HepG2 (cell line): ENCODE results near the gene ZSWIM8. TPM values are rescaled to one million over a fixed set of nuclear protein-coding genes. Genes with fewer than 3 reads are reported as not detected.
A peak's percentile ranks its signal among the peaks of the same experiment; 100 is the strongest.

Source experiments
- AKNA ChIP-seq: sonication (generic); formaldehyde crosslinking; IDR thresholded peaks from 2 replicates; pipeline ENCODE4 v1.4.0; 2020; ENCODE audit warnings: missing genetic modification reagents, borderline replicate concordance
- ARNTL ChIP-seq: sonication (generic); formaldehyde crosslinking; IDR thresholded peaks from 2 replicates; pipeline ENCODE4 v1.4.0; 2020; ENCODE audit warnings: mild to moderate bottlenecking, missing genetic modification reagents
- CC2D1A ChIP-seq: sonication (generic); formaldehyde crosslinking; IDR thresholded peaks from 2 replicates; pipeline ENCODE4 v1.8.1; 2023; ENCODE audit warnings: mild to moderate bottlenecking, missing genetic modification reagents
- GABPB1 ChIP-seq: IDR thresholded peaks from 2 replicates; pipeline ENCODE4 v1.6.1; 2016; ENCODE audit warnings: mild to moderate bottlenecking, missing genetic modification reagents, moderate library complexity, missing compliant biosample characterization
- KMT2B ChIP-seq: IDR thresholded peaks from 2 replicates; pipeline ENCODE4 v1.6.1; 2016; ENCODE audit warnings: missing genetic modification reagents, missing compliant biosample characterization
- NAIF1 ChIP-seq: sonication (generic); formaldehyde crosslinking; IDR thresholded peaks from 2 replicates; pipeline ENCODE4 v1.5.0; 2020; ENCODE audit warnings: mild to moderate bottlenecking, missing genetic modification reagents, borderline replicate concordance
- NR2F6 ChIP-seq, 2 experiments: IDR thresholded peaks; 2 replicates each; pipeline ENCODE4 v1.6.1; 2016; ENCODE audit warnings: antibody characterized with exemption in 1 of 2, mild to moderate bottlenecking in 1 of 2
- PRDM15 ChIP-seq: sonication (generic); formaldehyde crosslinking; IDR thresholded peaks from 2 replicates; pipeline ENCODE4 v1.4.0; 2020; ENCODE audit warnings: missing genetic modification reagents
- REXO4 ChIP-seq: sonication (generic); formaldehyde crosslinking; IDR thresholded peaks from 2 replicates; pipeline ENCODE4 v1.8.0; 2022; ENCODE audit warnings: missing genetic modification reagents, mild to moderate bottlenecking, borderline replicate concordance
- SNAI1 ChIP-seq: sonication (generic); formaldehyde crosslinking; IDR thresholded peaks from 2 replicates; pipeline ENCODE4 v1.5.0; 2020; ENCODE audit warnings: mild to moderate bottlenecking, missing genetic modification reagents, borderline replicate concordance
- TFDP1 ChIP-seq: IDR thresholded peaks from 2 replicates; pipeline ENCODE4 v1.6.1; 2016; ENCODE audit warnings: missing compliant biosample characterization, missing genetic modification reagents, borderline replicate concordance
- ZFP82 ChIP-seq: sonication (generic); formaldehyde crosslinking; IDR thresholded peaks from 2 replicates; pipeline ENCODE4 v1.5.1; 2020; ENCODE audit warnings: mild to moderate bottlenecking, missing genetic modification reagents, borderline replicate concordance
- ZMYM3 ChIP-seq: sonication (generic); formaldehyde crosslinking; IDR thresholded peaks from 2 replicates; pipeline ENCODE4 v1.5.1; 2020; ENCODE audit warnings: mild to moderate bottlenecking, missing genetic modification reagents
- ZNF235 ChIP-seq: sonication (generic); formaldehyde crosslinking; IDR thresholded peaks from 2 replicates; pipeline ENCODE4 v1.8.1; 2023; ENCODE audit warnings: mild to moderate bottlenecking, missing genetic modification reagents, borderline replicate concordance
- ZNF253 ChIP-seq: sonication (generic); formaldehyde crosslinking; IDR thresholded peaks from 2 replicates; pipeline ENCODE4 v1.8.0; 2022; ENCODE audit warnings: mild to moderate bottlenecking, missing genetic modification reagents, borderline replicate concordance
- ZNF468 ChIP-seq: sonication (generic); formaldehyde crosslinking; IDR thresholded peaks from 2 replicates; pipeline ENCODE4 v1.8.0; 2022; ENCODE audit warnings: mild to moderate bottlenecking, moderate library complexity, missing genetic modification reagents
- ZNF484 ChIP-seq: sonication (generic); formaldehyde crosslinking; IDR thresholded peaks from 2 replicates; pipeline ENCODE4 v1.5.1; 2020; ENCODE audit warnings: mild to moderate bottlenecking, low read depth, missing genetic modification reagents, borderline replicate concordance
- ZNF703 ChIP-seq: sonication (generic); formaldehyde crosslinking; IDR thresholded peaks from 2 replicates; pipeline ENCODE4 v1.5.1; 2020; ENCODE audit warnings: missing genetic modification reagents, mild to moderate bottlenecking, moderate library complexity, borderline replicate concordance
- ZNF780A ChIP-seq: sonication (generic); formaldehyde crosslinking; IDR thresholded peaks from 2 replicates; pipeline ENCODE4 v1.8.0; 2022; ENCODE audit warnings: mild to moderate bottlenecking, missing genetic modification reagents, moderate library complexity
- polyA plus RNA-seq, 8 experiments: library from polyadenylated mRNA; depleted of rRNA in 3 of 8; stranded (reverse) in 7 of 8; unstranded in 1 of 8; fragments of >200 nt; fragmentation: Illumina TruSeq in 4 of 8; extraction: Trizol in 4 of 8; gene quantifications; 2 replicates each; pipeline versions ENCODE4 v1.2.1 to v1.2.3, GENCODE V29; 2011 to 2016; ENCODE audit warnings: low read depth in 4 of 8, missing spikeins in 1 of 8, mixed read lengths in 1 of 8; ENCODE audit not compliant: insufficient read depth in 1 of 8
- total RNA-seq, 5 experiments: library from RNA; depleted of rRNA; stranded (reverse); fragments of >200 nt; fragmentation: Illumina TruSeq; extraction: Trizol; gene quantifications; 2 replicates each; pipeline ENCODE4 v1.2.3, GENCODE V29; 2016; ENCODE audit warnings: low read depth in 1 of 5

Gene ZSWIM8
- total and polyA plus RNA-seq, 2 of the 13 experiments (the other 11 are each of a cell fraction or from before 2014, with no cell fraction given): 39.9 to 98.2 TPM

- TF ChIP-seq CC2D1A (CRISPR knock-in tag): no peak
- TF ChIP-seq KMT2B (CRISPR knock-in tag): peak; percentile 94
- peak; percentile 77; the same call in 1 of the 2 replicates for TF ChIP-seq TFDP1 (CRISPR knock-in tag)
- TF ChIP-seq GABPB1 (CRISPR knock-in tag): peak; percentile 90
- no peak for TF ChIP-seq ZNF468 (CRISPR knock-in tag)
- no peak for TF ChIP-seq ZNF703 (CRISPR knock-in tag)
- no peak for TF ChIP-seq ZNF235 (CRISPR knock-in tag)
- peak; percentile 53; the same call in 1 of the 2 replicates for TF ChIP-seq NAIF1 (CRISPR knock-in tag)
- no peak for TF ChIP-seq SNAI1 (CRISPR knock-in tag)
- TF ChIP-seq NR2F6 (IDR thresholded peaks at IDR 0.05): peak; percentile 88
- peak; percentile 94 for TF ChIP-seq NR2F6 (CRISPR knock-in tag; IDR thresholded peaks at IDR 0.05)
- no peak for TF ChIP-seq ZNF484 (CRISPR knock-in tag)
- 0 out of 2 replicates have a peak, but pooled peaks have one; percentile 52 for TF ChIP-seq REXO4 (CRISPR knock-in tag)
- no peak for TF ChIP-seq AKNA (CRISPR knock-in tag)
- TF ChIP-seq ARNTL (CRISPR knock-in tag): no peak
- TF ChIP-seq ZMYM3 (CRISPR knock-in tag): no peak
- TF ChIP-seq PRDM15 (CRISPR knock-in tag): no peak
- no peak for TF ChIP-seq ZNF780A (CRISPR knock-in tag)
- TF ChIP-seq ZNF253 (CRISPR knock-in tag): no peak
- no peak for TF ChIP-seq ZFP82 (CRISPR knock-in tag)
Observed at GRCh38 chr10:73781879-73782748, 3.3 kb upstream of the ZSWIM8 start, which contains the start of gene CHCHD1 (continued).
